HG03196 (cell line): ENCODE measurements around the gene B4GALT1.

Experiments
- ATAC-seq: cut with Tn5 transposase; IDR thresholded peaks from one replicate; pipeline ENCODE4 v1.9.1; 2021; ENCODE audit not compliant: unreplicated experiment

Gene B4GALT1

GRCh38 chr9:33167084-33167971 lies at the start of gene B4GALT1:
Gene B4GALT1 (minus strand): TSS chr9:33167336. CDS start chr9:33167169, 167 bp downstream.
- ATAC-seq: peak; percentile 53

- no peak for ATAC-seq
These were observed 44.7 kb upstream of the B4GALT1 start for GRCh38 chr9:33211695-33212393.

DNA sequence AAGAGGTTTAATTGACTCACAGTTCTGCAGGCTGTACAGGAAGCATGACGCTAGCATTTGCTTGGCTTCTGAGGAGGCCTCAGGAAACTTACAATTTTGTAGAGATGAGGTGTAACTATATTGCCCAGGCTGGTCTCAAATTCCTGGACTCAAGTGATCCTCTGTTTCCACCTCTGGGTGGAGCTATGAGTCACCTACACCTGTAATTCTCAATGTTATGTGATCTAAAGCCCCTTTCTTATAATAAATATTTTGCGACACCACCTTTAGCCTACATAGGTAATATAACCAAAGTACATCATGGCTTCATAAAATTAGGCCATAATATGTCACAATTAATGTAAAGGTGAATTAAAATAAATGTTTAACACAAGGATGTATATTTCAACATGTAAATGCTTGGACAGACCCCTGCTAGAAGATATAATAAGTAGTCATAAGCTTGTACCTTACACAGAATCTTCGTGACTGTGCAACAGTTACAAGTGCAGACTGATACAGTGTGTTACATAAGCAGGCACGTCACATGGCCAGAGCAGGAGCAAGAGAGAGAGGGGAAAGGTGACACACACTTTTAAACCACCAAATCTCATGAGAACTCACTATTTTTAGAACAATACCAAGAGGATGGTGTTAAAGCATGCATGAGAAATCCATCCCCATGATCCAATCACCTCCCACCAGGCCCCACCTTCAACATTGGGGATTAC lies 43.0 kb upstream of the B4GALT1 start:
- no peak for ATAC-seq

GRCh38 chr9:33209394-33209793 lies 42.3 kb upstream of the B4GALT1 start:
- no peak for ATAC-seq

DNA sequence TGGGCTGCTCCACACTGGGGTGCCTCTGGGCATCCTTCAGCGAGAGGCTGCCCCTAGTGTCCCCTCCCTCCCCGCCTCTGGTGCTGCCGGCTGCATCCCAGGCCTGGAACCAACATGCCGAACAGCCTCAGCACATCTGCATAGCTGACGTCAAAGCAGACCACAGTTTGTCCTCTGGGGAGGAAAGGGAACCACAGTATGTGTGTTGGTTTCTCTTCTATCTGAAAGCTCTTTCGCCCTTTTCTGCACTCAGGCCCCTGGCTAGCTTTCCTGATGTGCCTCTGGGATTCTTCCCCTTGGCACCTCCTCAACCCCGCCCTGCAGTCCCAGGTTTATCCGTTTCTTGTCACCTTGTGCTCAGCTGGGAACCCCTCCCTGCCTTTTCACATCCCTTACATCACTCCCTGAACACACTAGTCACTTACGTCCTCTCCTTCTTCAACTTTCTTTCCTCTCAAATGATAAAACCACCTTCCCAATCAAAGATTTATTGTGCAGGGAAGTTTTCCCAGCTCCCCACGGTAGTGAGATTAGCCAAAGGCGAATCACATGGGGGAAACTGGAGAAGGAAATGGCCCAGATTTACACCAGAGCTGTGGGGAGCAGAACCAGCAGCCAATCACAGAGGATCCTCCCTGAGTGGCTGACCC lies 35.5 kb upstream of the B4GALT1 start:
- ATAC-seq: peak; percentile 99

DNA sequence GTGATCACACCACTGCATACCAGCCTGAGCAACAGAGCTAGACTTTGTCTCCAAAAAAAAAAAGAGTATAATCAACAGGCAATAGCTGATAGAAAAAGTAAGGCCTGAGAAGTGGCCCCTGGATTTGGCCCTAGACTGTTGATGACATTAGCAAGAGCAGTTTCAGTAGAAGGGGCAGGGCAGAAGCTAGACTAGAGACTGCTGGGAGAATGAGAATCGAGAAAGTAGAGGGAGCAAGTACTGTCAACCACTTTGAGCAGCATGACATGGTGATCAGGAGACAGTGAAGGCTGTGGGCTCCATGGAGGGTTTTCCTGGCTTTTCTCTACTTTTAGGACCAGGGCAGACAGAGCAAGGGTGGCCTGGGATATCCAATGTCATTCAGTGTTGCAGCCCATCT lies 34.9 kb upstream of the B4GALT1 start:
- peak; percentile 31 for ATAC-seq

- no peak for ATAC-seq
These were observed 31.0 kb upstream of the B4GALT1 start for GRCh38 chr9:33198165-33198564.

- ATAC-seq: no peak
These were observed 30.4 kb upstream of the B4GALT1 start for GRCh38 chr9:33197279-33198152.

DNA sequence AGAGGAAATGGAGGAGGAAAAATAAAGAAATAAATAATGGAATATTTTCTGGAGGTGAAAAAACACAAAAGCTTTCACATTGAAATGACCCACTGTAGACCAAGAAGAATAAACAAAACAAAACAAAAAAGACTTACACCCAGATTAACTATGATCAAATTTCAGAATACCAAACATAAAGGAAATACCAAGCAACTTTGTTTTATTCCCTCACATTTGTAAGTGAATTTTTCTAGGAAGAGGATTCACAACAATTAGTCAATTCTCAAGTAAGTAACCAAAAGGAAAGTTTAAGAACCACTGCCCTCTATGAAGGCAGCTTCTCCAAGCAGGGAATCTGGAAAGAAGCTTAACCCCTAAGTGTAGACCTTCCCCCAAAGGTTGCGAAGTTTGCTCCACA lies 29.6 kb upstream of the B4GALT1 start:
- ATAC-seq: no peak

GRCh38 chr9:33193818-33194217 lies 26.7 kb upstream of the B4GALT1 start:
- ATAC-seq: no peak

- ATAC-seq: no peak
These were observed 25.5 kb upstream of the B4GALT1 start for GRCh38 chr9:33192493-33193255.

- no peak for ATAC-seq
These were observed 23.0 kb upstream of the B4GALT1 start for GRCh38 chr9:33190021-33190705.

- no peak for ATAC-seq
These were observed 22.2 kb upstream of the B4GALT1 start for GRCh38 chr9:33189331-33189791.

GRCh38 chr9:33188711-33189110 lies 21.6 kb upstream of the B4GALT1 start:
- no peak for ATAC-seq

GRCh38 chr9:33187519-33188218 lies 20.5 kb upstream of the B4GALT1 start:
- no peak for ATAC-seq

DNA sequence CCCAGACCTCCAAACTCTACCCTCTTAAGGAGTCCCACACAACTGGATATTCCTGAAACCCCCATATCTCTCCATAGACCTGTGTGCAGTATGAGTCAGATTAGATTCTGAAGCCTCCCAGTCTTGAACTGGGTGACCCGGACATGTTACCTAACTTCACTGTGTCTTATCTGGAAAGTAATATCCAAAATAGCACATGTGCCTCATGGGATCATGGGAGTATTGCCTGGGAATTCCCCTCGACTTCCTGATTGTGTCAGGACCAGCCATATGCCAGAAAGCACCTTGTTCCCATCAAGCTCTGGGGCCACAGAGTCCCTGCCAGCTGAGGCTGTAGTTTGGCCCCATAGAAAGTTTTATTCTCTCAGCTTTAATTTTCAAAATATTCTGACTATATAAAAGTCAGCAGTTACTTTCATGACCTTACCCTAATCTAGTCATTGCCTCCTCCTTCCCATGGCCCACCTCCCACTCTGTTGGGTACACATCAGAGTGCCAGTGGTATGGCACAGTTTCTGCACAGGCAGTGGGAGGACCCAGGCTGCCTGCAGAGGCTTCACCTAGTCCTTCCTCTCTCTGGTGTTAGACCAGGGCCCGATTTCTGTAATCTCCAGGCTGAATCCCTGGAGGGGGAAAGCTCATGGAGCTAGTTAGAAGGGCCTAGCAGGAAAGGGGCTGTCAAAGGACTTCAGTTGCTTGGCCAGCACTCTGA lies 19.5 kb upstream of the B4GALT1 start:
- no peak for ATAC-seq

DNA sequence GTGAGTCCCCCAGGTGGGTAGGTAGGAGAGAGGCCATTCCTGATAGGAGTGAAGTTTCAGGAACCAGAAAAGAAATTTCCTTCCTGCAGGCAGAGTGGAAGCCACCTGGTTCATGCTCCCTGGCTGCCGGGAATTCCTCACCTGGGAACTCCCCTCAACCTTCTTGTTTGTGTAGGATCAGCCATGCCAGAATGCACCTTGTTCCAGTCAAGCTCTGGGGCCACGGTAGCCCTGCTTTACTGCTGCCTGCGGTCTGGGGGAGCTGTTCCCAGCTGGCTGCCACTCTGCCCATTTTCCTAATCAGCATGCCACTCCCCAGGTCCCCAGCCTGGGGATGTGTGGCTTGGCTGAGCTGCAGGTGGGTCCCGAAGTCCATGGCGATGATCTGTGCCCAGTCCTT lies 18.7 kb upstream of the B4GALT1 start:
- ATAC-seq: no peak
